ENCODE data around the gene DVL1.

The DVL1 gene

GRCh38 chr1:1340185-1340584 lies 9.0 kb downstream of the DVL1 start:
- no peak for DNase-seq (ENCODE audit: low read depth)

DNA sequence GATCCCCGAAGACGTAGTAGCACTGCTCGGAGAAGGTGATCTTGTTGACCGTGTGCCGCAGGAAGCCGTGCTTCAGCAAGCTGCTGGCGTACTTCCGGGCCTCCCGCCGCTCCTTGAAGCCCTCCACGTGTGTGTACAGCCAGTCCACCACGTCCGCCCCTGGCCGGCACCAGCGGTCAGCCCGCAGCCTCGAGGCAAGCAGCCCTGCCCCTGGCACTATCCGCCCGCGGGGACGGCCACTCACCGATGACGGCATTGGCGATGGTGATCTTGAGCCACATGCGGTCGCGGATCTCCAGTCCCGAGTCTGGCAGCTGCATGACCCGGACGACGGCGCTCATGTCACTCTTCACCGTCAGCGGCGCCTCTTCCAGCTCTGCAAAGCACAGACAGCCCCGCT lies 10.9 kb downstream of the DVL1 start:
- no peak for DNase-seq (ENCODE audit: low read depth)

DNA sequence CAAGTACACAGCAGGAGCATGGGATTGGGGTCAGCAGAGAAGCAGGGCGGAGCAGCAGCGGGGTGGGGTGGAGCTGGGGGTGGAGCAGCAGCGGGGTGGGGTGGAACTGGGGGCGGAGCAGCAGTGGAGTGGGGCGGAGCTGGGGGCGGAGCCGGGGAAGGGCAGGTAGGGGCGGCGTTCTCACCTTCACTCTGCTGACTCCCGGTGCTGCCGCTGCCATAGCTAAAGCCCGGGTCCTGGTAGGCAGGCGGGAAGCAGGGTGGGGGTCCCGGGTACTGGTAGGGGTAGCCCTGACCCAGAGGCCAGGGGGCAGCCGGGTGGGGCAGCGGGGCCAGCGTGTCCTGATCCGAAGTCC lies 11.4 kb downstream of the DVL1 start:
- DNase-seq (ENCODE audit: low read depth): no peak

DNA sequence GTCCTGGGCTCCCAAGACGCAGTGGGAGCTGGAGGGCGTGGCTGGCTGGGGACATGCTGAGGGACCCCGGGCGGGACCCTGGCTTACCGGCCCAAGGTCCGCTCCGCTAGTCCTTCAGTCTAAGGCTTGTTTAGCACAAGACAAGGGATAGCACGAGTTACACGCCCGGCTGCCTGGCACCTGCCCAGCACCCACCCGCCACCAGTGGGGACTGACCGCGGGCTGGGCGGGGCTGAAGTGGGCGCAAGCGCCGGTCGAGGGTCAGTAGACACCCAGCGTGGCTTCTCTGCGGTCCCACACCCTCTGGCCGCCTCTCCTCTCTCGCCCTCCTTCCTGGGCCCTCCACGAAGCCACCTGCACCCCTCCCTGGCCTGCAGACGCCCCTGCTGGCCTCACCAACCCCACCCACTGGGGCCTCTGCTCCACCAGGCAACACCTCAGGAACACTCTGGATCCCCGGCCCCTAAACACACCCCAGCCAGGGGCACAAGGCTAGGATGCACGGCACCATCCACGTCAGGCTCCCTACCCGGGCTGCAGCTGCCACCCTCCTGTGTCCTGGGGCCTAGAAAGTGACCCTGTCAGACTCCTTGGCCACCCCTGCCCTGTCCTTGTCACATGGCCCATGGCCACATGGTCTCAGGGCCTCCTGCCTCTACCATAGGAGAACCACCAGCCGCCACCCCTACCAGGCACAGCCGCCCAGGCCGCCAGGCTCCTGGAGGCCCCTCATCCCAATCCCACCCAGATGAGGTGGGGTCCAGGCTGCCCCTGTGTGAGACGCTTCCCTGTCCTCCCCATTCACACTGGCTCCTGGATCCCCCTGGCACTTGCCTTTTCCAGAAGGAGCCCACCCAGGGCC lies 12.1 kb downstream of the DVL1 start:
- no peak for DNase-seq (ENCODE audit: low read depth)

GRCh38 chr1:1336446-1336845 lies 12.8 kb downstream of the DVL1 start:
- DNase-seq (ENCODE audit: low read depth): no peak

GRCh38 chr1:1335792-1336248 lies 13.4 kb downstream of the DVL1 start:
- DNase-seq (ENCODE audit: low read depth): no peak

DNA sequence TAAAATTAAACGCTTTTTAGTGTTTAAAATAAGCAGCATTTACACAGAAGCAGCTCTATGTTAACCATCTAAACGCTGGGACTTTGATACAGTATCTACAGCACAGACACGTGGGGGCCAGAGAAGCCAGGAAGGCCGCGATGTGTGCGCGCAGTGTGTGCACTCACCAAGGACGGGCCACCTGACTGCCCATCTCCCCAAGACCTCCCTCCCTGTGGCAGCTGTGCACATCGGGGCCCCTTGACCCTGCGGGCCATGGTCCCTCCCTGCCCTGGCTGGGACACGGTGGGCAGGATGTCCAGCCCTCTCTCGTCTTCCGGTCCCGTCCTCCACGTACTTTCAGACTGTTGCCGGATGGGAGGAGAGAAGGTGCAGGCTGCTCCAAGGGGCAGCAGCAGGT lies 13.9 kb downstream of the DVL1 start:
- DNase-seq (ENCODE audit: low read depth): no peak

DNA sequence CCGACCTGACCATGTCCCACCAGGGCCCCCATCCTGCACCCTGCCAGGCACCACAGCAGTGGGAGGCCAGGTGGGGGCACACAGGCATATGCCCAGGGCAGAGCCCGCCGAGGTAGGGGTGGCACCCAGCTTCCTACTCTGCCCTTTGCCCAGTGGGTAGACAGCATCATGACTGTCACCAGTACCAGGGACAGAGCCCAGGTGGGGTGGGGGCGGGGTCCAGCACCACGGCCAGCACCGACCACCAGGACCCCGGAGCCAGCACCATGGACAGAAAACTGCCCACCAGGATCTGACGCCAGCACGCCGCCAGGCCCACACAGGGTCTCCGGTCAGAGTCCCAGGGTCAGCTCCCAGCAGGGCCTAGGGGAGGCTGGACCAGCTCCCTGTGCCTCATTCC lies 14.4 kb downstream of the DVL1 start:
- DNase-seq (ENCODE audit: low read depth): no peak

DNA sequence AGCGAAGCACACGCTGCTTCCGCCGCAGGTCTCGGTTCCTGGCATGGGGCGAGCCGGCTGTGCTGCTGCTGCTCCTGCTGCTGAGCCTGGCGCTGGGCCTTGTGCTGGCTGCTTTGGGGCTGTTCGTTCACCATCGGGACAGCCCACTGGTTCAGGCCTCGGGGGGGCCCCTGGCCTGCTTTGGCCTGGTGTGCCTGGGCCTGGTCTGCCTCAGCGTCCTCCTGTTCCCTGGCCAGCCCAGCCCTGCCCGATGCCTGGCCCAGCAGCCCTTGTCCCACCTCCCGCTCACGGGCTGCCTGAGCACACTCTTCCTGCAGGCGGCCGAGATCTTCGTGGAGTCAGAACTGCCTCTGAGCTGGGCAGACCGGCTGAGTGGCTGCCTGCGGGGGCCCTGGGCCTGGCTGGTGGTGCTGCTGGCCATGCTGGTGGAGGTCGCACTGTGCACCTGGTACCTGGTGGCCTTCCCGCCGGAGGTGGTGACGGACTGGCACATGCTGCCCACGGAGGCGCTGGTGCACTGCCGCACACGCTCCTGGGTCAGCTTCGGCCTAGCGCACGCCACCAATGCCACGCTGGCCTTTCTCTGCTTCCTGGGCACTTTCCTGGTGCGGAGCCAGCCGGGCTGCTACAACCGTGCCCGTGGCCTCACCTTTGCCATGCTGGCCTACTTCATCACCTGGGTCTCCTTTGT lies 15.5 kb downstream of the DVL1 start:
- no peak for DNase-seq (ENCODE audit: low read depth)

DNA sequence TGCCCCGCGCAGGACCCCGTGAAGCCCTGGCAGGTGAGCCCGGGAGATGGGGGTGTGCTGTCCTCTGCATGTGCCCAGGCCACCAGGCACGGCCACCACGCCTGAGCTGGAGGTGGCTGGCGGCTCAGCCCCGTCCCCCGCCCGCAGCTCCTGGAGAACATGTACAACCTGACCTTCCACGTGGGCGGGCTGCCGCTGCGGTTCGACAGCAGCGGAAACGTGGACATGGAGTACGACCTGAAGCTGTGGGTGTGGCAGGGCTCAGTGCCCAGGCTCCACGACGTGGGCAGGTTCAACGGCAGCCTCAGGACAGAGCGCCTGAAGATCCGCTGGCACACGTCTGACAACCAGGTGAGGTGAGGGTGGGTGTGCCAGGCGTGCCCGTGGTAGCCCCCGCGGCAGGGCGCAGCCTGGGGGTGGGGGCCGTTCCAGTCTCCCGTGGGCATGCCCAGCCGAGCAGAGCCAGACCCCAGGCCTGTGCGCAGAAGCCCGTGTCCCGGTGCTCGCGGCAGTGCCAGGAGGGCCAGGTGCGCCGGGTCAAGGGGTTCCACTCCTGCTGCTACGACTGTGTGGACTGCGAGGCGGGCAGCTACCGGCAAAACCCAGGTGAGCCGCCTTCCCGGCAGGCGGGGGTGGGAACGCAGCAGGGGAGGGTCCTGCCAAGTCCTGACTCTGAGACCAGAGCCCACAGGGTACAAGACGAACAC lies 16.3 kb downstream of the DVL1 start:
- DNase-seq (ENCODE audit: low read depth): no peak

DNA sequence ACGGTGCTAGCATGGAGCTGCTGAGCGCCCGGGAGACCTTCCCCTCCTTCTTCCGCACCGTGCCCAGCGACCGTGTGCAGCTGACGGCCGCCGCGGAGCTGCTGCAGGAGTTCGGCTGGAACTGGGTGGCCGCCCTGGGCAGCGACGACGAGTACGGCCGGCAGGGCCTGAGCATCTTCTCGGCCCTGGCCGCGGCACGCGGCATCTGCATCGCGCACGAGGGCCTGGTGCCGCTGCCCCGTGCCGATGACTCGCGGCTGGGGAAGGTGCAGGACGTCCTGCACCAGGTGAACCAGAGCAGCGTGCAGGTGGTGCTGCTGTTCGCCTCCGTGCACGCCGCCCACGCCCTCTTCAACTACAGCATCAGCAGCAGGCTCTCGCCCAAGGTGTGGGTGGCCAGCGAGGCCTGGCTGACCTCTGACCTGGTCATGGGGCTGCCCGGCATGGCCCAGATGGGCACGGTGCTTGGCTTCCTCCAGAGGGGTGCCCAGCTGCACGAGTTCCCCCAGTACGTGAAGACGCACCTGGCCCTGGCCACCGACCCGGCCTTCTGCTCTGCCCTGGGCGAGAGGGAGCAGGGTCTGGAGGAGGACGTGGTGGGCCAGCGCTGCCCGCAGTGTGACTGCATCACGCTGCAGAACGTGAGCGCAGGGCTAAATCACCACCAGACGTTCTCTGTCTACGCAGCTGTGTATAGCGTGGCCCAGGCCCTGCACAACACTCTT lies 17.0 kb downstream of the DVL1 start:
- DNase-seq (ENCODE audit: low read depth): no peak

- no peak for DNase-seq (ENCODE audit: low read depth)
These were observed 17.9 kb downstream of the DVL1 start, which contains the start of gene TAS1R3 for GRCh38 chr1:1331068-1331965. Gene TAS1R3, plus strand, starts transcription at chr1:1331280. Its CDS starts 66 bp downstream, at chr1:1331346.

GRCh38 chr1:1330366-1331067 lies 18.7 kb downstream of the DVL1 start:
- no peak for DNase-seq (ENCODE audit: low read depth)

DNA sequence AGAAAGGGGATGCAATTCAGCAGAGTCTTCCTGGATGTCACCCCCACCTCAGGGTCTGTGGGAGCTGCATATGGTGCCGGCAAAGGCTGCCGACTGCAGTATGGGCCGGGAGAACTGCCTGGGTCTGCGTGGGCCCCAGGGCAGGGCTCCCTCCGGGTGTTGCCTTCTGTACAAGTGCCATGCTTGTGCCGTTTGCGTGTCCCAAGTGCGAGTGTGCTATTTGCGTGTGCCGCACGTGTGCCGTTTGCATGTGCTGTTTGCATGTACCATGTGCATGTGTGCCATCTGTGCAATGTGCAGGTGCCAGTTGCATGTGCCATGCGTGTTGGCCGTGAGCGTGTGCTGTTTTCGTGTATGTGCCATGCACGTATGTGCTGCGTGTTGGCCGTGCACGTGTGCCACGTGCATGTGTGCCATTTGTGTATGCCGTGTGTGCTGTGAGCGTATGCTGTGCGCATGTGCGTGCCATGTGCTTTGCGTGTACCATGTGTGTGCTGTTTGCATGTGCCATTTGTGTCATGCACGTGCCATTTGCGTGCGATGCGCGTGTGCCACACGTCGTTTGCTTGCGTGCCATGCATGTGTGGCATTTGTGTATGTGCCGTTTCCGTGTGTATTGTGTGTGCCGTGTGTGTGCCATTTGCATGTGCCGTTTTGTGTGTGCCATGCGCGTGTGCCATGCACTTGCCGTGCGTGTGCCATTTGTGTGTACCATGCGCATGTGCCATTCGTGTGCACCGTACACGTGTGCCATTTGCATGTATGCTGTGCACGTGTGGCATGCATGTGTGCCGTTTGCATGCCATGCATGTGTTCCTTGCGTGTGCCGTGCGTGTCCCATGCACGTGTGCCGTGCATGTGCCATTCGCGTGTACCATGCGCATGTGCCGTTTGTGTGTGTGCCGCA lies 19.7 kb downstream of the DVL1 start:
- DNase-seq (ENCODE audit: low read depth): no peak

DNA sequence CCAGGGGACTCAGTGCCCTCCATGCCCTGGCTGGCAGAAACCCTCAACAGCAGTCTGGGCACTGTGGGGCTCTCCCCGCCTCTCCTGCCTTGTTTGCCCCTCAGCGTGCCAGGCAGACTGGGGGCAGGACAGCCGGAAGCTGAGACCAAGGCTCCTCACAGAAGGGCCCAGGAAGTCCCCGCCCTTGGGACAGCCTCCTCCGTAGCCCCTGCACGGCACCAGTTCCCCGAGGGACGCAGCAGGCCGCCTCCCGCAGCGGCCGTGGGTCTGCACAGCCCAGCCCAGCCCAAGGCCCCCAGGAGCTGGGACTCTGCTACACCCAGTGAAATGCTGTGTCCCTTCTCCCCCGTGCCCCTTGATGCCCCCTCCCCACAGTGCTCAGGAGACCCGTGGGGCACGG lies 21.0 kb downstream of the DVL1 start:
- no peak for DNase-seq (ENCODE audit: low read depth)

- DNase-seq (ENCODE audit: low read depth): no peak
These were observed 21.9 kb downstream of the DVL1 start for GRCh38 chr1:1327291-1327690.

DNA sequence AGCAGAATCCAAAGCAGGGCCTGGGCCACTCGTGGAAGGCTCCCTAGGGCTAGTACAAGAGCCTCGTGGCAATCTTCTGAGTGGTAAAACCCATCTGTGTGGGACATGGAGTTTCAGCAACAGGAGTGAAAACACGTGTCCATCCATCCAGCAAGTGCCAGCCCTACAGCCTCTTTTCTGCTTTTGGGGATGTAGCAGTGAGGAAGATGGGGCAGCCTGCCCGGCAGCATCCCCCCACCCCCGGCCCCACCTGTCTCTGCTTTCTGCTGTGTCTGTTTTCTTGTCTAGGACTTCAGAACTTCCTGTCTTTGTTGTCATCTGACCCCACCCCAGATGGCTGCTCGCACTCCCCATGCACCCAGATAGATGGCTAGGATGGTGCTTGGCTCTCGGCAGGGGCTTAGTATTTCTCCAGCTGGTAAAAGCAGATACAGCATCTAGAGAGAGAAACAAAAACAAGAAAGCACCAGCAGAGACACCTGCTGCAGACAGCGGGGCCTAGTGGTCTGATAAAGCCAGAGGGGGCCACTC lies 23.1 kb downstream of the DVL1 start:
- no peak for DNase-seq (ENCODE audit: low read depth)

GRCh38 chr1:1325288-1326074 lies 23.7 kb downstream of the DVL1 start:
- DNase-seq (ENCODE audit: low read depth): no peak
